NCI-H187 treated with DMSO at 0.1 percent for 48 hours (cell line): Measurements from ENCODE around the gene GRM5.

Experiments used
- DNase-seq: peaks from one replicate; lab custom pipeline; 2025; lab: John Stamatoyannopoulos, UW

Gene GRM5

DNA sequence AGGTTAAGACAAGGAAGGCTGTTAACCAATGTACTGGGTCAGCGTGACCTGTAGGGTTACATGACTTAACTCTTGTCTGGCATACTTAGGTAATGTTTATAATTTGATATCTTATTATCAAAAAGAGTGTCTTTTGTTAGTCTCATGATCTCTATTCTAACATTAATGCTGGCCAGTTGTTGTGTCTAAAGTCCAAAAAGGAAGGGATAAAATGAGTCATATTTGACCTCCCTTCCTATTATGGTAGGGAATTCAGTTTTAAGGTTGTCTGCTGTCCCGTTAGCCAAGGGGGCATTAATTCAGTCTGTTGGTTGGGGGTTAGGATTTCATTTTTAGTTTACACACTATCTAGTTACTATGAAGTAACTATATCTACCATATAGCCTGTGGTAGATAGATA is 364.0 kb downstream of the GRM5 start:
- no peak for DNase-seq

DNA sequence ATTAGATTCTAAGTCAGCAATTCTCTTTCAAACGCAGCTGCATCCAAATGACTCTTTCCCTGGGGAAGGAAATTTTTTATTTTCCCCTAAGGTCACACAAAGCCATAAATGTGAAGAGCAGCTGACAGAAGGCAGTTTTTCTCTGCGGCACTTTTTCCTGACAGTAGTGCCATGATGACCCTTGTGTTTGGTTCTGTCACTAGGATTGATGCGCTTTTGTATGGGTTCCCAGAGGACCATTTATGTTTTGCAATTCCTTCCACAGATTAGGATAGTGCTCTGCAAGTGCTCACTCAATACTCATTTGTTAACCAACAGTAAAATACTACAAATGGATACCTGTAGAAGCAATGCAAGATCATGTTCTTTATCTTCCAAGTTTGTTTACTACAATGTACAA is 368.6 kb downstream of the GRM5 start:
- peak; percentile 78 for DNase-seq

DNA sequence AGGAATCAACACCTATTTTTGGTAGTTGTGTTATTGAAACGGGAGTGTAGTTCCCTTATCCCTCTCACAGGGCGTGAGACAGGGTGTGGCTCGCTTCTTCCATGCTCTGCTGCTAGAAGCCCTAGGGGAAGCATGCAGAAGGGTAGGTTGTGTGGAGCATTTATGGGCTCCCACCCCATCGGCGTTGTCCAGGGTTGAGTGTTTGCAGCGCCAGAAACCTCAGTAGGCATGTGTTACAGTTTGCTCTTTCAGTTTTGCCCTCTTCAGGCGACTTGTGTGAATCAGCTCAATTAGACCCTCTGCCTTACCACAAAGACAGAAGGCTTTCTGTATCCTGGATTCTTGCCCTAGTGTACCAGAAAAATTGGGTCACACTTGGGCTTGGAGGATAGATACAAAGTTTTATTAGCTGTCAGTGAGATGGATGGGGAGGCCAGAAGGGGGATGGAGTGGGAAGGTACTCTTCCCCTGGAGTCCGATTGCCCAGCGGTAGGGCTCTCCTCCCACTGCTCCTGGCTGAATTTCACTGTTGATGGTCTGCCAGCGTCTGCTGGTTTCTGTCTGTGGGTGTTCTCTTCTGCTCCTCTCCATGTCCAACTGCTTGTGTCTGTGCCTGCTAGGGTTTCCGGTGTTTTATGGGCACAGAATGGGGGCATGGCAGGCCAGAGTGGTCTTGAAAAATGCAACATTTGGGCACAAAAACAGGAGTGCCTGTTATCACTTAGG is 369.9 kb downstream of the GRM5 start:
- DNase-seq, result no peak

DNA sequence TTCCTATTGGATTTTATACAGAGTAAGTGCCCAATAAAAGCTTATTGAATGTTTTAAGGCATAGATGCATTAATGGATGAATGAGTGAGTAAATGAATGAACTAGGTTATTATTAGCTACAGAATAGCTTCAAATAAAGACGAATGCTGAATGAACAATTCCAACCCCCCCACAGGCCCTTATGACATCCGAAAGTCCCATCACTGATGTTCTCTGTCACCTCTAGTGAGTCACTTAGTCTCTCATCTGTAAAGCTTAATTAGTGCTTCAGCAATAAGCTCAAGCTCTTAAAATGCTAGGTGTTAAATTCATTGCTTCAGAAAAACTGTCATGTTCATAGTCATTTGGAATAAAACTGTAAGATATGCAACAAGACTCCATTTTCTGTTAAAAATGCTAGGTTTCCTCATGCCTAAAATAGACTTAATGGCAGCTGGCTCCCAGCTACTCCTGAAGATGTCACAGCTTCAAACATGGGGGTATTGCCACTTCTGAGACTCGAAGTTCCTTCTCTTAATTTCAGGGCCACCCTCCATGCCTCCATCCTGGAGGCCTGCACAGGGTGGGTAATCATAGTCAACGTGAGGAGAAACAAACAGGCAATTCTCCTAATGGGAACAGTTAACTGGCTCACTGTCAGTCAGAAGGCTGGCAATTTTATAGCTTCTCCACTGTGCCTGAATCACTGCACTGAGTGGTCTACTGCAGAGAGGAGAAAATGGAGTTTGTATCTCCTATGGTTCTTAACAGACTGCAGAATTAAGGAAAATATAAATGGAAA is 373.3 kb downstream of the GRM5 start:
- no peak for DNase-seq

DNA sequence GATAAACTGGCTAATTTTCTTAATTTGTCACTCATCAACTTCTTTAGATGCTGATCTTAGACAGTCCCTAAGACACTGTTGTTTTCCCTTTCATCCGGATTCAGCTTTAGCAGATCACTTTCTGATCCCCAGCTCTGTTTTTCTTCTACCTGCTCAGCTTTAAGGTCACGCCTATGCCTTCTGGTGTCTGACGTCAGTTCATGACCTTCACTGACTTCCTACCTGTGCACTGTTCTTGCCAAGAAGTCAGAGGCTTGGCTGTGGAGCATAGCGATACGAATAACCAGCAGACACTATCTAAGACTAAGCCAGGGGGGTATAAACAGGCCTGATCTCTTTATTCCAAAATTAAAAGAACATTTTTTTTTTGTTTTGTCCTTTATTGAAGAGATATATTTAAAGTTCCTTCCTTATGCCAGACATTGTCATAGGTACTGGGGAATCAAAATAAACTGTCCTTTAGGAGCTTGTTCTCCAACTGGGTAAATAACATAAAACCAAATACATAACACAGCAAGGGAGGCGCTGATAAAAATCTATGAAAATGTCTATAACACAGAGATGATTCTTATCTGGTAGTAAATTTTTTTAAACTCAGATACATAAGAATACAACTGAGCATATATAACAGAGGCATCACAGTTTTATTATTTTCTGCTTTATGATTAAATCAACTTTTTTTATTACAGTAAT is 376.1 kb downstream of the GRM5 start:
- DNase-seq, result no peak

DNA sequence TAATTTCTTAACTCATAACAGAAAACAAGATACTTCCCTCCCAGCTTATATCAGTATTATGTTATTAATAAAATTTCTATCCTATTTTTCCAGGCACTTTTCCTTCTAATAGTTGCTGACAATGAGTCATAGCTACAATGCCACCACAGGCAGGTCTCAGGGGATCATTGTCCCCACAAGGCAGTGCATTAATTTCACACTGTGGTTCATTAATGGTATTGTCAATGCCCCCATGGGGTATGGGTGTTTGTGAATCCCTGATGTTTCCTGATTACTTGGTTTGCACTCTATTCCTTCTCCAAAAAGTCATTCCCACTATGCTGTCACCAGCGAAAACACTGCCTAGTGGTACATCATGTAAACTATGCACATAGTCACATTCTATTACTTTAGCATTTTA is 382.8 kb downstream of the GRM5 start:
- DNase-seq, result no peak

DNA sequence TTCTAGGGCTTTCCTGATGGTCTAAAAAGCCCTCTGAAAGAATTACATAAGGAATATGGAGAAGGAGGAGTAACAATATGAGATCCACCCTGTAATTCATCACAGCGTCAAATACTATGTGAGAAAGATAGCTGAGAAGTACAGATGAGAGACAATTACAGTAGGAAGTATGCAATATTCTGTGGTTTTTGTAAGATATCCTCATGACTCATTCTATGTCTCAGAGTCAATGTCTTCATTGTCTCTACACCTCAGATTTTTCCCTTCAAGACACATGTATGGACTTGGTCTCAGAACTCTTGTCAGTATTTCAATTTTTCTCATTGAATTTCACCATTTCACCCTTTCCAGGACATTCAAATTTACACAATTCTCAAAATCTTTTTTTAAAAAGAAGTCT is 385.0 kb downstream of the GRM5 start:
- DNase-seq, result no peak

DNA sequence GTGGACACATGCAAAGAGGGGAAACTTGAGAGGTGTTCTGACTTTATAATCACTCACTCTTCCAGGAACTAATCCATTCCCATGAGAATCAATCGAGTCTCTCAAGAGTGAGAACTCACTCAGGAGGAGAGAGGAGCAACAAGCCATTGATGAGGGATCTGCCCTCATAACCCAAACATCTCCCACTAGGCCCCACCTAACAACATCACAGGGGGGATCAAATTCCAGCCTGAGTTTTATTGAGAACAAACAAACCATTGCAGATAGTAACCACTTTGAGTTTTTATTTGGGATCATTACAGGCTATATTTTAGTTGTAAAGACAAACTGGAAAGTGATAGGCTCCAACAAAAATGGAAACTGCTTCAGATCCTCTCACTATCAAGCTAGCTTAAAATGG is 399.4 kb downstream of the GRM5 start:
- DNase-seq, result no peak

DNA sequence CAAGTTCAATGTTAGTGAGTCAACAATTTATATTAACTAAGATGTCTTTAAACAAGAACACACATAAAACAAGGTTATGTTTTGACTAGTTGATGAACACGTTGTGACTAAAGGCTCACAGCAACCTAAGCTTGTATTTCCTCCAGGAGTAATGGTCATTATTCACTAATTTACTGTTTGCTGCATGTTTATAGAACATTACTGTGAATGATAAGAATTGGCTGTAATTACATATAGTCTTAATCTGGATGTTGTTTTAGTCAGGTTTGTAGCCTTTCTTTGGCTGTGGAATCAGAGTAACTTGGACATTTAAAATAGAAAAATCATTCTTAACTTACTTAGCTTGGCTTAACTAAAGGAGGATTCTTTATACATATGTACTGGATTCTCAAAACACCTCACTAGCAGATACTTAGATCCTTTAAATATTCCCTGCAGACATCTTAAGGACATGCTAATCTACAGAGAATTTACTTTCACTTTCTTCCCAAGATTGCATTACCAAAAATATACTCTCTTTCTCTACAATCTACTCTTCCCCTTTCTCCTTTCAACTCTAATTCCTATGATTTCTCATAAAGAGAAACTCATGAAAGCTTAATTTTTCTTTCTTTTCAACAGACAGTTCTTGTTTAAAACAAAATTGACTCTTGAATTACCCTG is 408.6 kb downstream of the GRM5 start:
- no peak for DNase-seq

DNA sequence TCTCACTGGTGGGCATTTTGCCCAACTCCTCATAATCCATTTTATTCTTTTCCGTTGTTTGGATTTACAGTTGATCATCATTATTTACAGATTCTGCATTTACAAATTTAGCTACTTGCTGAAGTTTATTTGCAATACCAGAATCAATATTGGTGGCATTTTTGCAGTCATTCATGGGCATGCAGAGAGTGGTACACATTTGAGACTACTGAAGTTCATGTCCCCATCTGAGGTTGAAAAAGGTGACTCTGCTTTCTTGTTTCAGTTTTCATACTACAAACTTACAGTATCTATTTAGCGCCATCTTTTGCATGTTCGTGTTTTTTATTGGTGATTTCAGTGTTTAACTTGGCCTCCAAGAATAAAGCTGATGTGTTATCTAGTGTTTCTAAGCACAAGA is 409.5 kb downstream of the GRM5 start:
- DNase-seq, result no peak

DNA sequence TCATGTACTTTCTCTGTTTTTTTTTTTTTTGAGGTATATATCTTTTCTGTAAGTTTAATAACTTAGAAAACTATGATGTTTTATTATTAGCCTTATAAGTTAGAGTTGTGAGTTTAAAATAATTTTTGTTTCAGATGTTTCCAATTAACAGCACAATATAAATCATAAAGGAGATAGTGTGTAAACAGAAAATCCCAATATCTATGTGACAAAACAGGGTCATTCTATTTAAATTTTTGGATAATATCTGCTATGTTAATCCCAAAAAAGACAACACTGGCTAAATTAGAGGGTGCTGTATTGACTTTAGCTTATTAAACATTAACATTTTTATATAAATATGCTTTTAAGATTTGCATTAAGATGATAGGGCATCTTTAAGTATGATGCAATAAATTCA is 410.1 kb downstream of the GRM5 start:
- DNase-seq, result no peak

DNA sequence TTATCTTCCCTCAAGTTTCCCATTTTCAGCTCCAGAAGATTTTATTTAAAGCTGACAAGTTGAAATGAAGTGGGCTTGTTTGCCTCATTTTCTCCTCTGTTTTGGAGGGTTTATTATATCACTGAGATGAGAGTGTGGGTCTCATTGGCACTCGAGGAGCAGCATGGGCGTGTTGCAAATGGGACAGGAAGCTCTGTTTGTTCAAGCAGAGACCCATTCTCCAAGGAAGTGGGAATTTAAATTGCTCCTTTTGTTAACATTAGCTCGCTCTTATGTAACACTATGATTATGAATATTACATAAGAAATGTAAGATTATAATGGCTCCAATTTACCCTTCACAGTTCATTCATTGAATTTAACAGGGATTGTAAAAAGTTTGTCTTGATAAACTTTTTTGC is 410.6 kb downstream of the GRM5 start:
- no peak for DNase-seq

DNA sequence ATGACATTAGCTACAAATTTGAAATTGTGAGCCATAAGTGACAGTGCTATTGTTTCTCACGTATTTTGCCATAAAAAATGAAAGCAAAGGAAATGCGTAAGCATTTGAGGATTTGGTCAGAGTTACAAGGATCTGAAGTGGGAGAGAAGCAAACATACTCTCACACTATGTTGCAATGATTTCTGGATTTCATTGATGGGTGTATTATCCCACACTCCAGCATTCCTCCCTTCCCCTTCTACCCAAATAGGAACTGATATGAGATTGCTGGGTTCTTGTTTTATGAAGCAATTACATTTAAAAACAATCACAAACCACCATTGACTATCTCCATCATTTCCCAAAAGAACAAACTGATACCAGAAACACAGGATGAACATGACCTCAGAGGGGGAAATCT is 414.2 kb downstream of the GRM5 start:
- DNase-seq, result no peak

DNA sequence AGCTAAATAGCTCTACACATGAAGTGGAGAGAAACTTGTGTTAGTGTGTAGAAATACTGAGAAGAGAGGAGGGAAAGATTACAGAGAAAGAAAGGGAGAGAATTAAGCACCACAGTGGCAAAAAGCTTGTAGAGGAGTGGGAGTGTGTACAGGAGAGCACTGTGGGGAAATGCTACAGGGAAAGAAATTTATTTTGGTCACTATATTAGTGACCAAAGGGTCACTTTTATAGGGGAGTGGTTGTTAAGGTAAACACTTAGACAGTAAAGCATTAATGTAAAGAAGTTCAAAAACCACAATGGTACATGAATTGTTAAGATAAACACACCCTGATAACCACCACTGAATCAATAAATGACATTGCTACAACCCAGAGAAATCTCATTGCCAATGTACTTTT is 421.1 kb downstream of the GRM5 start:
- DNase-seq, result no peak

DNA sequence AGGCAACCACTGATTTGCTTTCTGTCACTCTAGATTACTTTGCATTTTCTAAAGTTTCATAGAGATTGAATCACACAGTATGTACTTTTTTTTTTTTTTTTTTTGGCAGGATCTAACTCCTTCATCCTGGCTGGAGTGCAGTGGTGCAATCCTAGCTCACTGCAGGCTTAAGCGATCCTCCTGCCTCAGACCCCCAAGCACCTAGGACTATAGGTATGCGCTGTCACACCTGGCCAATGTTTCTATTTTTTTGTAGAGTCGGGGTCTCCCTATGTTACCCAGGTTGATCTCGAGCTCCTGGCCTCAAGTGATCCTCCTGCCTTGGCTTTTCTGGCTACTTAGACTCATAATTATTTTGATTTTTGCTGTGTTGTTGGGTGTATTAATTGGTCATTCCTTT is 433.6 kb downstream of the GRM5 start:
- DNase-seq, result no peak

DNA sequence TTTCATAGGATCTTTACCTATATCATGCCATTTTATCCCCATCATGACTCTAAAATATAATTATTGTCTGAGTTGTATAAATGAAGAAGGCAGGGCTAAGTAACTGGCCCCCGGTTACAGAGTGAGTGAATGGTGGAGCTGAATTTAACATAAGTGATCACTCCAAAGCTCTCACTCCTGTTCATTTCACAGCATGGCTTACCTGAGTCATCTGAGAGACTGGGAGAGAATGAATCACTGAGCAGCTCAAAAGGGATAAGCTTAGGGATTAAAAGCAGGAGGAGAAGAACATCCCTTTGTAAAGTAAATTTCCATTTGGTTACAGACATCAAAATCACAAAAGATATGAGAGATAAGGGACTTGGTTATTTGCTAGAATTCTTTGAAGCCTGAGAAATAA is 434.3 kb downstream of the GRM5 start:
- no peak for DNase-seq

DNA sequence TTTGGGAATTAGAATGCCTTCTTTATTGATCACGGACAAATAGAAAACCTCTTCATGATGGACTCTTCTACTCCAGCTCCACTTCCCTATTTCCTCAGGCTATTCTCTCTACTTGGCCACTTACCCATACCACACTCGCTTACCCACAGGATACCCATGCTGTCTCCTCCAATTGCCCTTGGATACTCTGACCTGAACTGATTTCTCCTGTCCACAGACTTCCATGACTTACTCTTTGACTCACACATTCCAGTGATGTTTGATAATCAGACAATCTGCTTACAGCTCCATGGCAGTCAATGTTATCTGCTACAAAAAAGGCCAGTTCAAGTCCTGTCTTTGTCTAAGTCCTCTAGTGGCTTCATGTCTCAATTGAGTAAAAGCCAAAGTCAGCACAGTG is 436.3 kb downstream of the GRM5 start:
- no peak for DNase-seq

DNA sequence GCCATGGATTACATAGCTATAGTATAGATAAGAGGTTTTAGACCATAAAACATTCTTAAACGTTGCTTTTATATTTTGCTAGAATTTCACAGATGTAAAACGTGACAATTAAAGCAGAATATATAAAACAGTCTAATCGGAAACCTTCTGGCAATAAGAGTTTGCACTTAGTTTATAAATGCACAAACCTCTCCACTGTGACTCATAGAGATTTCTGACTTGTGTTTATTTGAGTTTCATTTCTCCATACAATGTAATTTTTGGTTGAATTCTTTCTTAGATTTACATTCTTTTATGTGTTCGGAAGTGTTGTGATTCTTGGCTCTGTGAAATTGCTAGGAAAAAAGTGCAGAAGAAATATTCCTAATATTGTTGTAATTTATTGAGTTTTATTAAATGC is 439.6 kb downstream of the GRM5 start:
- no peak for DNase-seq

DNA sequence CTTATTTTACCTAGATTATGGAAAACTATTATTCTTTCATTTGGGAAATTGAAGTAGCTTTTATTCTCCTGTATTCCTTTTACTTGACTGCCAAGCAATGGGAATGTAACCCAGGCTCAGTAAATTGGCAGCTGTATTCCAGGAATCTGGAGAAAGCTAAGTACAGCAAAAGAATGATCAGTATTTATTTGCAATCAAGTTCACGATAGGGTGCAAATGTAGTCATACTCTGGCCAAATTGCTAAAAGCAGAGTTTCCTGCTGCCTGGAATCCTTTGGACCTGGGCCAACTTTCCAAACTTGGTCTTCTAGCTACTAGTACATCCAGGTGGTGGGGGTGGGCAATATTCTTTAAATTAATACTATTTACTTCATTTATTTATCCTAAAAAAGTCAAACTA is 442.3 kb downstream of the GRM5 start:
- DNase-seq, result no peak

DNA sequence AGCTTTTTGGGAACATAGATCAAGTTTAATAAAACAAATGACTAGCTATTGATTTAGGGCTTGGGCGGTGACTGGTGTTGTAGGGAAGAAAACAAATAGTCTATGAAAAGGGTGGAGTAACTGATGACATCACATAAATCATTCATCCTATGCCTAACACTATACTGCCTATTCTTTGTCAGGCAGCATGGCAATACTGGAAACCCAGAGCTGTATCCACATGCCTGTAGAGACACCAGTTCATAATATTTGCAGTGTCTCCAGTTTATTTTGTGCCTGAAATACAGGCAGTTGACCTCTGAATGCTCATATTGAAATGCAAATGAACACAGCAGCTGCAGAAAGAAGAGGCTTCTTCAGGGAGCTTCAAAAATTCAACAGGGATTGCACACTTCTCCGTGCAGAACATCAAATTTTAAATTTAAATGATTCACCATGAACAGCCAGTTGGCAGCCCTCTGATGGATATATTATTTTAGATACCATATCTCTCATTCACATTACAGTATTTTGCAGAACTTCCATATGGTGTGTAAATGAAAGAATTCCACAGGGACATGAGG is 445.1 kb downstream of the GRM5 start:
- no peak for DNase-seq

DNA sequence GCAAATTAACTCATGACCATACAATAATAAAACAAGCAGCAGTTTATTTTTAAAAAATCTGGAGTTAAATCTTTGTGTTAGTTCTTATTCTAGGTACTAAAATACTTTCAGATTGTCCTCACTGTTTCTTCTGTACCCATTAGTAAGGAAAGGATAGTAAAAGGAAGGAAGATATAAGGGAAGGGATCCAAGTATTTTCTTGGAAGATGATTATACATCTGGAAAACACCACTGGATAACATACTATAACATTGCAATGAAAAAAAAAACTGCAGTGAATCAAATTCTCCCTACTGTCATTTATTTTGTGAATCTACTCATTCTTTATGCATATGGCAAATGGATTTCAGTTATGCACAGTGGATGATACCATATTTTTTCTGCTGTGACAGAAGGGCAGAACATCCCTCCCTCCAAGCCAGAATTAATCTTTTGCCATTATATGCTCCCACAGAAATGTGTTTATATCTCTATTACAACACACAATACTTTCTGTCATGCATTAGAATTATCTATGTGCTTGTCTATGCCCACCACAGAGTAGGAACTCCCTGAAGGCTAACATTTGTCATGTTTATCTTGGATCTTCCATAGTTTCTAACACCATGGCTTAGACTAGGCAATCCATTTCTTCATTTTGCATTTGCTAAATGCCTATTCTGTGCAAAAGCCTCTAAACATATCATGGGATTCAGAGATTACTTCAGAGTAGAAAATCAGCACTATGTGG is 446.0 kb downstream of the GRM5 start:
- no peak for DNase-seq

DNA sequence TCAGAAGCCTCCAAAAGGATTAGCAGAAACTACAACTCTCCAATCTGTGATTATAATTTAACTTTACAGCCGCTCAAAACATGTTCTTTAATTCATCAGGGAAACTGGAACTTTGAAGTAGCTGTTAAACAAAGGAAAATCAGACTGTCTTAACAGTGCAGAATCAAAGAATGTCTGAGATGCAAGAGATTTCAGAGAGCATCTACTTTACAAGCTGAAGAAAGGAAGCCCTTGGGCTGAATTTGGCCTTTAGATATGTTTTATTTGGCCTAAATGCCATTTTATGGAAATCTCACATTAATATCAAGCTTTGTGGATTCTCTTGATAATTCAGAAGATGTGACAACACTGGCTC is 446.7 kb downstream of the GRM5 start:
- DNase-seq, result no peak
